ENCODE data around the gene ORAI3.

Gene ORAI3

DNA sequence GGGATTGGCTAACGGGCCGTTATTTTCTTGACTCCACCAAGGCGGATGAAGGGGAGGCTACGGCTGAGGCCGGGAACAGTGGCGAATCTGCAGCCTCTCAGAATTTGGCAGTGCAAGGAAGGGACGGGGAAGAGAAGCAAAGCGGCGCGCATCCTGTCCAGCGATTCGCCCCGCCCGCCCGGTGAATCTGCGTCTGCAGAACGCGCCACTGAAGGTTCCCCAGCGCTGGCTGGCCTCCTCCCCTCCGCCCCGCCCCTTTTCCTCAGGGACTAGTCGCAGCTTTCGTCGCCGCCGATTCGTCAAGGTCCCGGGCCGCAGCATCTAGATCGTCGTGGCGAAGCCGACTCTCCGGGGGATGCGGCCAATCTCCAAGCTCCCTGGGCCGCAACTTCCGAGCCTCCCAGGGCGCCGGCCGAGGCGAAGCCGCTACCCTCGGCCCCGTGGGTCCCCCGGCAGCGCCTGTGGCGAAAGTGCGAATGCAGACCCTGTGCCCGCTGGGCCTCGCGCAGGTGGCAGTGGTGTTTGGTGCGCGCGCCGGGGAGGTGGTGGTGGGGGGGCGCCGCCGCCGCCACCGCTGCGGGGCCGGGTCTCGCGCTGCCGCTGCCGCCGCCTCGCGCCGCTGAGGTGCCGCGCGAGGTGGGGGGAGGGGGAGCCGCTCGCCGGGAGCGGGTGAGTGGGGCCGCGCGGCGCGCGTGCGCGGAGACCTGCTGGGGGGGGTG is 8.7 kb downstream of the ORAI3 start, which contains the start of gene SETD1A:
Gene SETD1A (plus strand): TSS at position 299 of the 719 bp plus-strand sequence. CDS start 978 bp downstream, outside the sequence.
- Histone ChIP-seq H3K36me3 (ENCODE audit: control insufficient read depth, insufficient read depth, low read length) (peaks cover 17% of the 10 kb centered on the region), H3K27me3 (replicated peaks; ENCODE audit: control insufficient read depth, insufficient read depth, low read length) (no peaks in the 10 kb centered on the region), H3K4me3 (replicated peaks; ENCODE audit: low read depth, low read length) (peak within 1 kb of the TSS; percentile 86)
- no peak for TF ChIP-seq CTCF (IDR thresholded peaks at IDR 0.05; ENCODE audit: insufficient read depth, low read length, poor library complexity, severe bottlenecking)
- DNase-seq (ENCODE audit: extremely low read depth, insufficient read length) = peak; percentile 96

DNA sequence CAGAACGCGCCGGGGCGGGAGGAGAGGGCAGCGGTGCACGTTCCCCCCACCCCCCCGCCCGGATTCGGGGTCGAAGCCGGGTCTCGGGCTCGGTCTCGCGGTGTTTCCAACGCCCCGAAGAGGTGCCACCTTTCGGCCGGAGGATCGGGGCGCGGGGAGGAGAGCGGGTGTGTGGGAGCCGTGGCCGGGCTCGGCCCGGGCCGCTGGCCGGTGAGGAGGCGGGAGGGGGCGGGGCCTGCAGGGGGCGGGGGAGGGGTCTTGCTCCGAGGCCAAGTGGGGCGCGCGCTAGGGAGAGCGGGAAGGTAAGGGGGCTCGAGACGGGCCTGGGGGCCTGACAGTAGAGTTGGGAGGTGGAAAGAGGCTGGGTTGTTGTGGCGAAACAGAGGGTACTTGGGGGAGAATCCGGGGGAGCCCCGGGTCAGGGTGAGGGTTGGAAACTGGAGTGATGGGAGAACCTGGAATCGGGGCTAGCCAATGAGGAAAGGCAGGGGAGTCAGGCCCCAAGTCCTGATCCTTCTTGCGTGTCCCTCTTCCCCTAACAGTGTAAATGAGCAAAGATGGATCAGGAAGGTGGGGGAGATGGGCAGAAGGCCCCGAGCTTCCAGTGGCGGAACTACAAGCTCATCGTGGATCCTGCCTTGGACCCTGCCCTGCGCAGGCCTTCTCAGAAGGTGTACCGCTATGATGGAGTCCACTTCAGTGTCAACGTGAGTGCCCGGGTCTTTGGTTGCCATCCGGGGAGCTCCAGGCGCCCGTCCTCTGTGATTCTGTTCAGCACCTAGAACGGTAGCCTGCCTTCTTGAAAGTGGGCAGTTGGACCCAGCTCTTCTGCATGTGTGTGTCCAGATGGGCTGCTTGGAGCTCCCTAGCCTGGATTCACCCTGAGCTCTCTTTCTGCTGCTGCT is 9.6 kb downstream of the ORAI3 start:
- no peak for TF ChIP-seq CTCF (IDR thresholded peaks at IDR 0.05; ENCODE audit: insufficient read depth, low read length, poor library complexity, severe bottlenecking)
- DNase-seq (ENCODE audit: extremely low read depth, insufficient read length) = no peak
- Histone ChIP-seq H3K36me3 (ENCODE audit: control insufficient read depth, insufficient read depth, low read length) (peaks cover 17% of the 10 kb centered on the region), H3K4me3 (replicated peaks; ENCODE audit: low read depth, low read length) (peak overlapping the region; percentile 86), H3K27me3 (replicated peaks; ENCODE audit: control insufficient read depth, insufficient read depth, low read length) (no peaks in the 10 kb centered on the region)

GRCh38 chr16:30961384-30961783 is 12.5 kb downstream of the ORAI3 start:
- Histone ChIP-seq H3K4me3 (replicated peaks; ENCODE audit: low read depth, low read length) (no peak overlapping the region), H3K27me3 (replicated peaks; ENCODE audit: control insufficient read depth, insufficient read depth, low read length) (no peaks in the 10 kb centered on the region), H3K36me3 (ENCODE audit: control insufficient read depth, insufficient read depth, low read length) (peaks cover 27% of the 10 kb centered on the region)
- DNase-seq (ENCODE audit: extremely low read depth, insufficient read length) = no peak
- no peak for TF ChIP-seq CTCF (IDR thresholded peaks at IDR 0.05; ENCODE audit: insufficient read depth, low read length, poor library complexity, severe bottlenecking)

DNA sequence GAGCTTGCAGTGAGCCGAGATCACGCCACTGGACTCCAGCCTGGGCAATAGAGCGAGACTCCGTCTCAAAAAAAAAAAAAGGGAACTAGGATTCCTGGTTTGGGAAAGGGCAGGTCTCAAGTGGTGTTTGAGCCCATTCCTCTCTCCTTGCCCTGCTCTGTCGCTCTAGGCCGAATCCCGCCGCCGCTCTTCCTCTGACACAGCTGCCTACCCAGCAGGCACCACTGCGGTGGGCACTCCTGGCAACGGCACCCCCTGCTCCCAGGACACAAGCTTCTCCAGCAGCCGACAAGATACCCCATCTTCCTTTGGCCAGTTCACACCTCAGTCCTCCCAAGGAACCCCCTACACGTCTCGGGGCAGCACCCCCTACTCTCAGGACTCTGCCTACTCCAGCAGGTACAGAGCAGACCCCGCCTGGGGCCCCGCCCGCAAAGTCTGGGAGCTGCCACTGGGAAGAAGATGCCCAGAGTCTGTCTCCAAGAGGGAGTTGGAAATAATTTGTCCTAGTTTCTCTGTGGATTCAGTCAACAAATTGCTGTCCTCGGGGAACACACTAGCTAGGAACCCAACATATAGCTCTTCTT is 15.2 kb downstream of the ORAI3 start:
- no peaks in the 10 kb centered on the region for H3K27me3 ChIP-seq (replicated peaks; ENCODE audit: control insufficient read depth, insufficient read depth, low read length)
- no peak for DNase-seq (ENCODE audit: extremely low read depth, insufficient read length)
- no peak for TF ChIP-seq CTCF (IDR thresholded peaks at IDR 0.05; ENCODE audit: insufficient read depth, low read length, poor library complexity, severe bottlenecking)
- peaks cover 40% of the 10 kb centered on the region for H3K36me3 ChIP-seq (ENCODE audit: control insufficient read depth, insufficient read depth, low read length)
- H3K4me3 ChIP-seq (replicated peaks; ENCODE audit: low read depth, low read length) = no peak overlapping the region

DNA sequence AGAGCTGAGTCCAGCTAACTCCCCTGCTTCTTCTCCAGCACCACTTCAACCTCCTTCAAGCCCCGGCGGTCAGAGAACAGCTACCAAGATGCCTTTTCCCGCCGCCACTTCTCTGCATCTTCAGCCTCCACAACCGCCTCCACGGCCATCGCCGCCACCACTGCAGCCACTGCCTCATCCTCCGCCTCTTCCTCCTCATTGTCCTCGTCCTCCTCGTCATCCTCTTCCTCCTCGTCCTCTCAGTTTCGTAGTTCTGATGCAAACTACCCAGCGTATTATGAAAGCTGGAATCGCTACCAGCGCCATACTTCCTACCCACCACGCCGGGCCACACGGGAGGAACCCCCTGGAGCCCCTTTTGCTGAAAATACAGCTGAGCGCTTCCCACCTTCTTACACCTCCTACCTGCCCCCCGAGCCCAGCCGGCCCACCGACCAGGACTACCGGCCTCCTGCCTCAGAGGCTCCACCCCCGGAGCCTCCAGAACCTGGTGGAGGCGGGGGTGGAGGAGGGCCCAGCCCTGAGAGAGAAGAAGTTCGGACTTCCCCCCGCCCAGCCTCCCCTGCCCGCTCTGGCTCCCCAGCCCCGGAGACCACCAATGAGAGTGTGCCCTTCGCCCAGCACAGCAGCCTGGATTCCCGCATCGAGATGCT is 15.8 kb downstream of the ORAI3 start:
- DNase-seq (ENCODE audit: extremely low read depth, insufficient read length) = no peak
- no peak for TF ChIP-seq CTCF (IDR thresholded peaks at IDR 0.05; ENCODE audit: insufficient read depth, low read length, poor library complexity, severe bottlenecking)
- Histone ChIP-seq H3K27me3 (replicated peaks; ENCODE audit: control insufficient read depth, insufficient read depth, low read length) (no peaks in the 10 kb centered on the region), H3K36me3 (ENCODE audit: control insufficient read depth, insufficient read depth, low read length) (peaks cover 42% of the 10 kb centered on the region), H3K4me3 (replicated peaks; ENCODE audit: low read depth, low read length) (no peak overlapping the region)

Data from GM06990 (cell line).